HFFc6 (cell line): ENCODE data around the gene GLIS1. TPM values are rescaled to one million over a fixed set of nuclear protein-coding genes. Genes with fewer than 3 reads are reported as not detected.

ENCODE experiments used
- DNase-seq: peaks from one replicate; pipeline ENCODE4 v3.0.0-alpha.2; 2018
- H3K27ac Mint-ChIP-seq: 2 replicates; pipeline ENCODE4 v1.8.0; 2020; ENCODE audit warnings: mild to moderate bottlenecking, mixed read lengths
- H3K27me3 Mint-ChIP-seq: 2 replicates; pipeline ENCODE4 v1.8.0; 2021; ENCODE audit warnings: mild to moderate bottlenecking, moderate library complexity, mixed read lengths; ENCODE audit not compliant: insufficient read depth
- H3K36me3 Mint-ChIP-seq: 2 replicates; pipeline ENCODE4 v1.8.0; 2021; ENCODE audit warnings: low read depth, mixed read lengths
- H3K4me1 Mint-ChIP-seq: 2 replicates; pipeline ENCODE4 v1.8.0; 2020; ENCODE audit warnings: low read depth, mixed read lengths
- H3K4me3 Mint-ChIP-seq: 2 replicates; pipeline ENCODE4 v1.8.0; 2020; ENCODE audit warnings: mild to moderate bottlenecking, moderate library complexity, mixed read lengths
- H3K9me3 Mint-ChIP-seq: 2 replicates; pipeline ENCODE4 v1.8.0; 2020; ENCODE audit warnings: mild to moderate bottlenecking, mixed read lengths
- CTCF ChIP-seq: fragments of 200-600 bp; sonication (generic); IDR thresholded peaks from 2 replicates; pipeline ENCODE4 v1.5.0; 2021; ENCODE audit warnings: antibody characterized with exemption, mild to moderate bottlenecking
- total RNA-seq, 6 experiments: library from RNA; stranded (reverse); fragmentation: NEBNext Ultra II Directional; extraction: Animal tissue kit (Norgen Biotek cat#: 25700); gene quantifications; 2 replicates in 1 of 6; 3 replicates in 5 of 6; pipeline ENCODE4 v1.2.3, GENCODE V29; 2021

GLIS1 gene
- total RNA-seq, 6 experiments from 2014 or later = 1.1 to 1.9 (median 1.2) TPM

- no peak overlapping the region for H3K27ac Mint-ChIP-seq
- H3K27me3 Mint-ChIP-seq = peaks cover 10% of the 10 kb centered on the region
- H3K4me3 Mint-ChIP-seq = no peak overlapping the region
- no peaks in the 10 kb centered on the region for H3K9me3 Mint-ChIP-seq
- H3K36me3 Mint-ChIP-seq = peaks cover 8% of the 10 kb centered on the region; the same call in 1 of the 2 replicates
- TF ChIP-seq CTCF = no peak
- H3K4me1 Mint-ChIP-seq = peaks cover 8% of the 10 kb centered on the region
- DNase-seq = no peak
Observed at GRCh38 chr1:53576866-53577760, 161.9 kb downstream of the GLIS1 start.

GRCh38 chr1:53576381-53576801, 162.6 kb downstream of the GLIS1 start:
- peaks cover 8% of the 10 kb centered on the region for H3K27me3 Mint-ChIP-seq
- H3K36me3 Mint-ChIP-seq = peaks cover 6% of the 10 kb centered on the region; the same call in 1 of the 2 replicates
- no peak overlapping the region for H3K27ac Mint-ChIP-seq
- H3K9me3 Mint-ChIP-seq = no peaks in the 10 kb centered on the region
- H3K4me3 Mint-ChIP-seq = no peak overlapping the region
- no peak for TF ChIP-seq CTCF
- H3K4me1 Mint-ChIP-seq = peaks cover 9% of the 10 kb centered on the region
- no peak for DNase-seq

GRCh38 chr1:53575955-53576320, 163.0 kb downstream of the GLIS1 start:
- H3K4me3 Mint-ChIP-seq = no peak overlapping the region
- H3K4me1 Mint-ChIP-seq = peaks cover 9% of the 10 kb centered on the region
- H3K36me3 Mint-ChIP-seq = peaks cover 4% of the 10 kb centered on the region; the same call in 1 of the 2 replicates
- TF ChIP-seq CTCF = no peak
- DNase-seq = no peak
- H3K27me3 Mint-ChIP-seq = peaks cover 8% of the 10 kb centered on the region
- H3K27ac Mint-ChIP-seq = no peak overlapping the region
- no peaks in the 10 kb centered on the region for H3K9me3 Mint-ChIP-seq

- peaks cover 9% of the 10 kb centered on the region for H3K4me1 Mint-ChIP-seq
- no peaks in the 10 kb centered on the region for H3K9me3 Mint-ChIP-seq
- H3K36me3 Mint-ChIP-seq = peaks cover 4% of the 10 kb centered on the region; the same call in 1 of the 2 replicates
- no peak overlapping the region for H3K27ac Mint-ChIP-seq
- no peak for TF ChIP-seq CTCF
- no peak overlapping the region for H3K4me3 Mint-ChIP-seq
- no peak for DNase-seq
- peaks cover 8% of the 10 kb centered on the region for H3K27me3 Mint-ChIP-seq
Observed at GRCh38 chr1:53575141-53575954, 163.6 kb downstream of the GLIS1 start.

GRCh38 chr1:53574621-53575020, 164.3 kb downstream of the GLIS1 start:
- no peak for TF ChIP-seq CTCF
- H3K4me3 Mint-ChIP-seq = no peak overlapping the region
- H3K9me3 Mint-ChIP-seq = no peaks in the 10 kb centered on the region
- H3K27me3 Mint-ChIP-seq = peaks cover 11% of the 10 kb centered on the region
- DNase-seq = no peak
- H3K27ac Mint-ChIP-seq = no peak overlapping the region
- H3K36me3 Mint-ChIP-seq = peaks cover 4% of the 10 kb centered on the region; the same call in 1 of the 2 replicates
- peaks cover 9% of the 10 kb centered on the region for H3K4me1 Mint-ChIP-seq
